Activated CD4-positive, alpha-beta T cell treated with anti-CD3 and anti-CD28 coated beads, Interleukin-10, Interleukin-2, amounts not matched to agents 100 ng/mL and 50 ng/mL, durations not matched to agents 16 hours and 8 hours (primary cell): Measurements from ENCODE around the gene VPS37B.

Experiments used
- DNase-seq: peaks from one replicate; pipeline ENCODE4 v3.0.0-alpha.2; 2020

The VPS37B gene

GRCh38 chr12:122836027-122836921 is 59.6 kb downstream of the VPS37B start:
- peak; percentile 69 for DNase-seq

- peak; percentile 34 for DNase-seq
Measured at GRCh38 chr12:122835750-122836026, 60.2 kb downstream of the VPS37B start.

GRCh38 chr12:122834921-122835749 is 60.8 kb downstream of the VPS37B start, which contains the start of gene HIP1R:
TSS of gene HIP1R (plus strand) at chr12:122835457. CDS start at chr12:122835551, 94 bp downstream.
- DNase-seq: peak; percentile 56

- peak; percentile 16 for DNase-seq
Measured at GRCh38 chr12:122834104-122834920, 61.6 kb downstream of the VPS37B start.

GRCh38 chr12:122830517-122831214 is 65.3 kb downstream of the VPS37B start:
- DNase-seq: no peak

- no peak for DNase-seq
Measured at GRCh38 chr12:122827258-122827657, 68.7 kb downstream of the VPS37B start.

GRCh38 chr12:122825773-122826724 is 69.9 kb downstream of the VPS37B start:
- DNase-seq: no peak

GRCh38 chr12:122823429-122823828 is 72.5 kb downstream of the VPS37B start:
- no peak for DNase-seq

GRCh38 chr12:122820838-122821271 is 75.1 kb downstream of the VPS37B start:
- no peak for DNase-seq

GRCh38 chr12:122820138-122820537 is 75.8 kb downstream of the VPS37B start:
- DNase-seq: no peak

- no peak for DNase-seq
Measured at GRCh38 chr12:122819209-122819785, 76.6 kb downstream of the VPS37B start.
